OCI-LY1 (cell line): ENCODE results near the gene CDH13.

Source experiments
- EZH2 ChIP-seq: fragments of 200-600 bp; sonication (generic), shearing (Covaris generic); IDR thresholded peaks from 2 replicates; pipeline ENCODE4 v1.8.0; 2017; ENCODE audit warnings: borderline replicate concordance, mixed run types, mild to moderate bottlenecking, antibody characterized with exemption, low read length, moderate library complexity, mixed read lengths
- TF ChIP-seq, protein P1 (sequence below): fragments of 200-600 bp; sonication (generic), shearing (Covaris generic); IDR thresholded peaks from 2 replicates; pipeline ENCODE4 v1.5.1; 2017; ENCODE audit warnings: mild to moderate bottlenecking, antibody characterized with exemption, low read length, moderate library complexity, mixed read lengths

DNA sequence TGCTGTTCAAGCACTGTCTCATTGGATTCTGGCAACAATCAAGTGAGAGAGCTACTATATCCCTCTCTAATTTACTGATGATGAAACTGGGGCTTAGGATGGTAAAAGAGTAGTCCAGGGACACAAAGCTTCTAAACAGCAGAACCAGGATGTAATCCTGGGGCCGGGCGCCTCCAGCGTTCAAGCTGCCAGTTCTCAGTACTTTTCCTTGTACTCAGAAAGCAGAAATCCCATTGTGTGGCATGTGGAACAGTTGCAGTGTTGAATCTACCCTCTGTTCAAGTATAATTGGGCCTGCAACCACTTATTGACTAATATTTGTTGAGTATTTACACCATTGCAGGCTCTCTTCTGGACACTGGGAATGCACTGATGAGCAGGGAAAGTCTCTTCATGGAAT is 14.5 kb upstream of the CDH13 start:
- TF ChIP-seq, protein P1, sequence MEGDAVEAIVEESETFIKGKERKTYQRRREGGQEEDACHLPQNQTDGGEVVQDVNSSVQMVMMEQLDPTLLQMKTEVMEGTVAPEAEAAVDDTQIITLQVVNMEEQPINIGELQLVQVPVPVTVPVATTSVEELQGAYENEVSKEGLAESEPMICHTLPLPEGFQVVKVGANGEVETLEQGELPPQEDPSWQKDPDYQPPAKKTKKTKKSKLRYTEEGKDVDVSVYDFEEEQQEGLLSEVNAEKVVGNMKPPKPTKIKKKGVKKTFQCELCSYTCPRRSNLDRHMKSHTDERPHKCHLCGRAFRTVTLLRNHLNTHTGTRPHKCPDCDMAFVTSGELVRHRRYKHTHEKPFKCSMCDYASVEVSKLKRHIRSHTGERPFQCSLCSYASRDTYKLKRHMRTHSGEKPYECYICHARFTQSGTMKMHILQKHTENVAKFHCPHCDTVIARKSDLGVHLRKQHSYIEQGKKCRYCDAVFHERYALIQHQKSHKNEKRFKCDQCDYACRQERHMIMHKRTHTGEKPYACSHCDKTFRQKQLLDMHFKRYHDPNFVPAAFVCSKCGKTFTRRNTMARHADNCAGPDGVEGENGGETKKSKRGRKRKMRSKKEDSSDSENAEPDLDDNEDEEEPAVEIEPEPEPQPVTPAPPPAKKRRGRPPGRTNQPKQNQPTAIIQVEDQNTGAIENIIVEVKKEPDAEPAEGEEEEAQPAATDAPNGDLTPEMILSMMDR, result no peak
- no peak for TF ChIP-seq EZH2
